SK-N-MC (cell line): ENCODE results near the gene DNAH17.

Experiments used
- DNase-seq: peaks from one replicate; pipeline ENCODE4 v3.0.0-alpha.2; 2011; ENCODE audit warnings: low read depth, low spot score
- H3K27ac ChIP-seq: fragments of 200-600 bp; sonication (generic); 2 replicates; pipeline ENCODE4 v1.5.1; 2016; ENCODE audit warnings: mixed run types
- H3K36me3 ChIP-seq: fragments of 200-600 bp; sonication (generic); 2 replicates; pipeline ENCODE4 v1.6.1; 2017; ENCODE audit warnings: antibody characterized with exemption, low read length, mixed read lengths; ENCODE audit not compliant: insufficient read depth
- H3K4me3 ChIP-seq: fragments of 200-600 bp; sonication (generic); 2 replicates; pipeline ENCODE4 v1.5.1; 2016
- H3K9ac ChIP-seq: fragments of 200-600 bp; sonication (generic); 2 replicates; pipeline ENCODE4 v1.8.0; 2017; ENCODE audit warnings: mixed run types, mixed read lengths; ENCODE audit not compliant: insufficient read length
- H3K9me3 ChIP-seq: fragments of 200-600 bp; sonication (generic); 2 replicates; pipeline ENCODE4 v1.6.1; 2017; ENCODE audit warnings: low read depth, mild to moderate bottlenecking, antibody characterized with exemption, low read length, moderate library complexity, mixed read lengths
- EZH2 ChIP-seq: fragments of 200-600 bp; sonication (generic); IDR thresholded peaks from one replicate; pipeline ENCODE4 v1.6.1; 2017; ENCODE audit warnings: antibody characterized with exemption
- FOXP2 ChIP-seq: optimal IDR thresholded peaks from 2 replicates; pipeline ENCODE3; 2011; ENCODE audit warnings: mild to moderate bottlenecking, moderate library complexity; ENCODE audit not compliant: insufficient read depth; ENCODE audit errors: extremely low read length, control extremely low read depth
- POLR2AphosphoS5 ChIP-seq: IDR thresholded peaks from 2 replicates; pipeline ENCODE4 v1.6.1; 2012; ENCODE audit warnings: mild to moderate bottlenecking, low read depth, low read length, borderline replicate concordance

The DNAH17 gene

GRCh38 chr17:78414178-78415162 is 162.7 kb downstream of the DNAH17 start:
- no peaks in the 10 kb centered on the region for H3K9me3 ChIP-seq
- no peak overlapping the region for H3K9ac ChIP-seq
- H3K4me3 ChIP-seq = no peak overlapping the region
- TF ChIP-seq EZH2 = no peak
- TF ChIP-seq POLR2AphosphoS5 = no peak
- no peak for TF ChIP-seq FOXP2
- DNase-seq = no peak
- no peak overlapping the region for H3K27ac ChIP-seq
- H3K36me3 ChIP-seq = peaks cover 3% of the 10 kb centered on the region; the same call in 1 of the 2 replicates

- Histone ChIP-seq H3K4me3 (no peak overlapping the region), H3K27ac (no peak overlapping the region), H3K9me3 (no peaks in the 10 kb centered on the region), H3K36me3 (no peaks in the 10 kb centered on the region; the same call in 1 of the 2 replicates), H3K9ac (no peak overlapping the region)
- no peak for TF ChIP-seq POLR2AphosphoS5
- no peak for TF ChIP-seq EZH2
- TF ChIP-seq FOXP2 = no peak
- DNase-seq = no peak
These were observed 164.8 kb downstream of the DNAH17 start for GRCh38 chr17:78412403-78412802.

GRCh38 chr17:78411241-78411857 is 165.8 kb downstream of the DNAH17 start:
- Histone ChIP-seq H3K36me3 (no peaks in the 10 kb centered on the region; the same call in 1 of the 2 replicates), H3K27ac (no peak overlapping the region), H3K9me3 (no peaks in the 10 kb centered on the region)

GRCh38 chr17:78409191-78409928 is 167.8 kb downstream of the DNAH17 start:
- Histone ChIP-seq H3K9ac (no peak overlapping the region), H3K36me3 (peaks cover 7% of the 10 kb centered on the region; the same call in 1 of the 2 replicates), H3K4me3 (no peak overlapping the region), H3K9me3 (no peaks in the 10 kb centered on the region), H3K27ac (no peak overlapping the region)
- DNase-seq = no peak
- TF ChIP-seq FOXP2 (no peak), EZH2 (no peak)

More at GRCh38 chr17:78411241-78411857, 165.8 kb downstream of the DNAH17 start:
- no peak overlapping the region for H3K9ac ChIP-seq
- DNase-seq = no peak
- TF ChIP-seq EZH2 (no peak), POLR2AphosphoS5 (no peak), FOXP2 (no peak)
- H3K4me3 ChIP-seq = no peak overlapping the region

GRCh38 chr17:78408476-78409050 is 168.6 kb downstream of the DNAH17 start:
- no peak overlapping the region for H3K4me3 ChIP-seq
- no peak overlapping the region for H3K27ac ChIP-seq
- no peaks in the 10 kb centered on the region for H3K9me3 ChIP-seq
- TF ChIP-seq EZH2 = no peak
- no peak for TF ChIP-seq POLR2AphosphoS5
- no peak for TF ChIP-seq FOXP2
- no peak for DNase-seq
- H3K36me3 ChIP-seq = peaks cover 15% of the 10 kb centered on the region; the same call in 1 of the 2 replicates
- H3K9ac ChIP-seq = no peak overlapping the region

GRCh38 chr17:78407387-78408000 is 169.7 kb downstream of the DNAH17 start:
- Histone ChIP-seq H3K4me3 (no peak overlapping the region), H3K27ac (no peak overlapping the region), H3K36me3 (peaks cover 25% of the 10 kb centered on the region; the same call in 1 of the 2 replicates), H3K9ac (no peak overlapping the region), H3K9me3 (no peaks in the 10 kb centered on the region)
- TF ChIP-seq POLR2AphosphoS5 (no peak), FOXP2 (no peak), EZH2 (no peak)
- DNase-seq = no peak

GRCh38 chr17:78406920-78407319 is 170.3 kb downstream of the DNAH17 start:
- Histone ChIP-seq H3K27ac (no peak overlapping the region), H3K36me3 (peaks cover 27% of the 10 kb centered on the region; the same call in 1 of the 2 replicates), H3K9ac (no peak overlapping the region), H3K4me3 (no peak overlapping the region), H3K9me3 (no peaks in the 10 kb centered on the region)
- no peak for DNase-seq
- TF ChIP-seq FOXP2 = no peak
- TF ChIP-seq POLR2AphosphoS5 = no peak
- no peak for TF ChIP-seq EZH2
